ENCODE measurements around the gene PRSS16.

DNA sequence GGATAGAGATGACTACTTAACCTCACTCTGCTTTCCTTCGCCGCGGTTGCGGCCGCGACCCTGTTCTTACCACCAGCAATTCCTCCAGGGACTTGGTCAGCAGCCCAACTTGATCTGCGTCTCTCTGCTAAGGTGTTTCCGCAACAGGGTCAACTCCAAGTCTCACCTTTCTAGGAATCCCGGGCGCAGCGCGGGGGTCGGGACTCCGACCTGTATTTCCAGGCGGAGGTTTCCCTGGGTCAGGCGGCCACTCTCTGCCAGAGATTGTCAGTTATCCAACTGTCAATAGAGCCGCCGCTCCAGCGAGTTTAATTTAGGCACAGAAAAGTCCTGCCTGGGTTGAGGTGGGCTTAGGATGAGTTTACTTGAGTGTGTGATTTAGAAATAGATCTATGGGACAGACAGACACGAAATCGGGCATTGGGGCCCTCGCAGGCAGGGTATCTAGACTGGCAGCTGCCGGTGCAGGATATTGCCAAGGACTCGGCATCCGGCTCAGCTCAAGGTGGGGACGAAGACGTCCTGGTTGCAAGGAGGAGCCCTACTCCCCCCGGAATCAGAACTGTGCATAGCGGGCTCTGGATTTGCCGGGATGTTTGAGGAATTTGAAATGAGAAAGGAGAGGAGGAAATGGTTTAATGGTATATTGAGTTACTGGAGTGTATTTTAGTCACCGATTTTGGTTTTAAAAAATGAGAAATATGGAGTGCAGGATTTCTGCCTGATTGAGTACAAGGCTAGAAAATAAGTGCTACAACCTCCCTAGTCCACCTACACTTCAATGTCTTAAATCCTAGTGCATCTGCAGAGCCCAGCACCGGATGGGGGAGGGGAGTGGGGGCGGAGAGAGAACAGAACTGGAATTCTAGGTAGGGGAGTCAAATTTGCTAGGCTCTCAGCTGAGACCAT lies 40.9 kb downstream of the PRSS16 start:
- no peak for TF ChIP-seq POLR2A (IDR thresholded peaks at IDR 0.05)
- TF ChIP-seq, protein P1, sequence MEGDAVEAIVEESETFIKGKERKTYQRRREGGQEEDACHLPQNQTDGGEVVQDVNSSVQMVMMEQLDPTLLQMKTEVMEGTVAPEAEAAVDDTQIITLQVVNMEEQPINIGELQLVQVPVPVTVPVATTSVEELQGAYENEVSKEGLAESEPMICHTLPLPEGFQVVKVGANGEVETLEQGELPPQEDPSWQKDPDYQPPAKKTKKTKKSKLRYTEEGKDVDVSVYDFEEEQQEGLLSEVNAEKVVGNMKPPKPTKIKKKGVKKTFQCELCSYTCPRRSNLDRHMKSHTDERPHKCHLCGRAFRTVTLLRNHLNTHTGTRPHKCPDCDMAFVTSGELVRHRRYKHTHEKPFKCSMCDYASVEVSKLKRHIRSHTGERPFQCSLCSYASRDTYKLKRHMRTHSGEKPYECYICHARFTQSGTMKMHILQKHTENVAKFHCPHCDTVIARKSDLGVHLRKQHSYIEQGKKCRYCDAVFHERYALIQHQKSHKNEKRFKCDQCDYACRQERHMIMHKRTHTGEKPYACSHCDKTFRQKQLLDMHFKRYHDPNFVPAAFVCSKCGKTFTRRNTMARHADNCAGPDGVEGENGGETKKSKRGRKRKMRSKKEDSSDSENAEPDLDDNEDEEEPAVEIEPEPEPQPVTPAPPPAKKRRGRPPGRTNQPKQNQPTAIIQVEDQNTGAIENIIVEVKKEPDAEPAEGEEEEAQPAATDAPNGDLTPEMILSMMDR (IDR thresholded peaks at IDR 0.05 in 8 of 11, conservative IDR thresholded peaks at IDR 0.05 in 3 of 11): no peak
